ENCODE results near the gene NRIP2.

The NRIP2 gene

GRCh38 chr12:2804393-2805142 lies 30.3 kb downstream of the NRIP2 start:
- DNase-seq, result no peak

DNA sequence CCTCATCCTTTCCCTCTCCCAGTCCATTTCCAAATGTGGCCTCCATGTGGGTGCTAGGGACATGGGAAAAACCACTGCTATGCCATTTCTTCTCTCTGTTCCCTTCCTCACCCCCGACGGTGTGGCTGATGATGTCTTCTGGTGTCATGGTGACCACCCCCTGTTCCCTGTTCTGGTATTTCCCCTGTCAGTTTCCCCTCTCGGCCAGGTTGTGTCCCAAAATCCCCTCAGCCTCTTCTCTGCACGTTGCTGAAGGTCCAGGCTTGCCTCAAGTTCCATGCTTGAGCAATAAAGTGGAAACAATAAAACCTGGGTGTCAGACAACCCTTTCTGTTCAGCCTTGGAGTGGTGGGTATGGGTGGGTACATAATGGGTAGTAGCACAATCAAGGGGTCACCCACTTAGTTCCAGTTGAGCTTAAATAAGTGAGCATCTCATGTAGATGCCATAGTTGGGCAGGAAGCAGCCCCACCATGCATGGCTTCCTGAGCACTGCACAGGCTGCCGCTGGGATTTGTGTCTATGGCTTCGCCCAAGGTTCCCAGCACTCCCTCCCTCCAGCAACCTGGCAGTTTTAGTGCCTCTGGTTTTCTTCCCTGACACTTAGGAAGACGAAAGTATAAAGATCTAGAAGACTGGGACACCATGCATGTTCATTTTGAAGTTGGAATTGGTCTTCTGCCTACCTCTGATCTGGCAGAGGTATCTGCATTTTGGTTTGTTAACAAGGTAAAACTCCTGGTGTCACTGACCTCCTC lies 31.0 kb downstream of the NRIP2 start:
- DNase-seq, result no peak

DNA sequence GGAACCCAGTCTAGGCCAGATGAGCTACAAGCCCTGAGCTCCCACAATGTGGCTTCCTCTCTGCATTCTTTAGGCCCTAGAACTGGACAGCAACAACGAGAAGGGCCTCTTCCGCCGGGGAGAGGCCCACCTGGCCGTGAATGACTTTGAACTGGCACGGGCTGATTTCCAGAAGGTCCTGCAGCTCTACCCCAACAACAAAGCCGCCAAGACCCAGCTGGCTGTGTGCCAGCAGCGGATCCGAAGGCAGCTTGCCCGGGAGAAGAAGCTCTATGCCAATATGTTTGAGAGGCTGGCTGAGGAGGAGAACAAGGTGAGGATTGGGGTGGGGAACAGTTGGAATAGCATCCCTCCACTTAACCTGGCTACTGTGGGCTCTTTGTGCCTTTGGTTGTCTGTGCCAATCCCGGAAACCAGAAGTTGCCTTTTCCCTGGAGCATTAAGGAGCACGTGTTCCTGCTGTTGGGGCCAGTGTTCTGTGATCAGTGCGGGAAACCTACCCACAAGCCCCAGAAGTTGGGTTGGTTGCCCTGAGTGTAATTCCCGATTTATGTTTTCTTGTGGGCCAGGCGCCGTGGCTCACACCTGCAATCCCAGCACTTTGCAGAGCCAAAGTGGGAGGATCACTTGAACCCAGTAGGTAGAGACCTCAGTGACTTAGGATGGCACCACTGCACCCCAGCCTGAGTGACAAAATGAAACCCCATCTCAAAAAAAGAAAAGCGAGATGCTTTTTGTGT lies 33.6 kb downstream of the NRIP2 start:
- DNase-seq, result no peak

GRCh38 chr12:2800046-2800570 lies 34.7 kb downstream of the NRIP2 start:
- DNase-seq, result no peak

DNA sequence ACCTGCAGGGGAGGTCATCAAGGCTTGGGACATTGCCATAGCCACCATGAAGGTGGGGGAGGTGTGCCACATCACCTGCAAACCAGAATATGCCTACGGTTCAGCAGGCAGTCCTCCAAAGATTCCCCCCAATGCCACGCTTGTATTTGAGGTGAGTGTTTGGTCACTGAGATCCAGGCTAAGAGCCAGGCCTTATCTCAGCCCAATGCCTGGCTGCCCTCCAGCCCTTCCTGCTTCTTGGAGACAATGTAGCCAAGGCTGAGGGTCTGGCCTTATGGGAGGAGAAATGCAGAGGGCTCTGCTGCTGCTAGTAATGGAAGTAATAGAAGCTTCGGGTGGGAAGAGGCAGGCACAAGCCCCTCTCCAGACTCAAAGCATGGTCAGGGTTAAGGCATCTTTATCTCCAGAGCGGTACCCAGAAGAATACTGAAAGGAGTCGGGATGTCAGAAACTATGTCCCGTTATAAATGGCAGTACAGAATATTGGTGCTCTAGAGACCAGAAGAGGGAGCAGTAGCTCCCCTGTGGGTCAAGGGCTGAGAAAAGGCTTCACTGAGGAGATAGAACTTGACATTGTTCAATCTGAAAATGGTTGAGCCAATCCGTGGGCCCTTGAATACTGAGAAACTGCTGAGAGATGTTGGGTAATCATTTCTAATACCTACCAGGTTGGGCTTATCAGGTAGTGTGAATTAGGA lies 37.0 kb downstream of the NRIP2 start:
- no peak for DNase-seq

GRCh38 chr12:2796187-2796666 lies 38.6 kb downstream of the NRIP2 start:
- DNase-seq, result no peak

DNA sequence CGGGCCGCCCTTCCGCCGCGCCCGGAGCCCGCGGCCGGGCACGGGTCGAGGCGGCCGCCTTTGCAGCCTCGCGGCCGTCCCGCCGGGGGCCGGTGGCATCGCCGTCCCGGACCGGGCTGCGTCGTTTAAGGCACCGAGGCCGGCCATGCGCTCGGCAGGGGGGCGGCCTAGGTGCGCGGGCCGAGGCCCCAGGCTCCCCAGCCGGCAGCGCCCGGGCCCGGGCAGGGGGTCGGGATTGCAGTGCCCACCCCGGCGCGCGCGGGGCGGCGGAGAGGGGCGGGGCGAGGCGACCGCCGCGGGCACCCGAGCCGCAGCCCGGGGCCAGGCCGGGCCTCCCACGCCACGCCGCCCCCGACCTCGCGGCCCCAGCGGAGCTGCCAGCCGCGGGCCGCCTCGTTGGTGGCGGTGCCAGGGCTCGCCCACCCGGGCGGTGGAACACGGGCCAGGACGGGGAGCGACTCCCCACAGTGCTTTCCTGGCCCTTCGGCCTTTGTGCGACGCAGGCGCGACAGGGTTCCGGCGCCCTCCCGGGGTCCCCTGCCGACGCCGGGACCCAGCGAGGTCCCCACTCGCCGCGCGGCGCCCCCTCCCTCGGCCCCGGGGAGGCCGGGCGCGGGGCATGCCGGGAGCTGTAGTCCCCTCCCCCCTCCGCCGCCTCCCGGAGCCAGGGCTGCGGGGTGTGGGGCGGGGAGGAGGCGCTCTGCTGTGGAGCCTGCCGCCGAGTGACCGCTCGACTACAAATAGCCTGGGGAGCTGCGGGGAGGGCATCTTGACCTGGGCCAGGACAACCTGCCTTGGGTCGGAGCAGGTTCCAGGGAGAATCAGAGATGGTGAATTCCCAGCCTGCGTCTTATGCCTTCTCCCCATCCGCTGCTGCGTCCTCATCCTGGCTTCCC lies 39.3 kb downstream of the NRIP2 start:
- DNase-seq, result peak; percentile 17

- peak; percentile 86 for DNase-seq
Observed at GRCh38 chr12:2794736-2795289, 40.0 kb downstream of the NRIP2 start, which contains the start of gene FKBP4. Gene FKBP4, plus strand, starts transcription at chr12:2794970. Its CDS starts 170 bp downstream, at chr12:2795140.

- no peak for DNase-seq
Observed at GRCh38 chr12:2794191-2794735, 40.6 kb downstream of the NRIP2 start.

DNA sequence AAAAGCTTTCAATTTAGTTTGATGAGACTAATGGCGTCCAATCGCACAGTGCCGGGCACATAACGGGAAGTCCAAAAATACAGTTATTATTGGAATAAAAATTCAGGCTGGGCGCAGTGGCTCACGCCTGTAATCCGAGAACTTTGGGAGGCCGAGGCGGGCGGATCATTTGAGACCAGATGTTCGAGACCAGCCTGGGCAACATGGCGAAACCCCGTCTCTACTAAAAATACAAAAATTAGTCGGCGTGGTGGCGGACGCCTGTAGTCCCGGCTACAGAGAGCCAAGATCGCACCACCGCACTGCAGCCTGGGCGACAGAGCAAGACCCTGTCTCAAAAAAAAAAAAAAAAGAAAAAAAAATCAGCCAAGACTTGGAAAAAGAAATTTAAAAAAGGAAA lies 41.3 kb downstream of the NRIP2 start:
- no peak for DNase-seq

- DNase-seq, result peak; percentile 69
Observed at GRCh38 chr12:2792671-2793500, 41.9 kb downstream of the NRIP2 start.

- no peak for DNase-seq
Observed at GRCh38 chr12:2791089-2791488, 43.7 kb downstream of the NRIP2 start.

DNA sequence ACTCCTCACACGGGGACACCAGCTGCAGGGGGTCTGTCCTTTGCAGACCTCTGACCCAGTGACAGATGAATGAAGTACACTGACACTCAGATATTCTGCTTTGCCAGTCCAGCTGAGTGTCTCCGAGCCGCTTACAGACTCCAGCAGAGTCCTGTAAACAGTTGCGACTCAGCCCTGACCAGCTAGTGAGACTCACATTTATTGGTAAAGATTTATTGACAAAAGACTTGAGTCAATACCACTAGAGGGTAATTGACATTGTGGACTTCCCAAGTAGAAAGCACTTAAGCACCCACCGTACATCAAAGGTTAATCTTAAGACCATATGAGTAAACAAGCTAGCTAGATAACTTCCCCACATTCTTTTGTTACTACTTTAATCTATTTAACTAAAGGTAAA lies 49.8 kb downstream of the NRIP2 start:
- no peak for DNase-seq

DNA sequence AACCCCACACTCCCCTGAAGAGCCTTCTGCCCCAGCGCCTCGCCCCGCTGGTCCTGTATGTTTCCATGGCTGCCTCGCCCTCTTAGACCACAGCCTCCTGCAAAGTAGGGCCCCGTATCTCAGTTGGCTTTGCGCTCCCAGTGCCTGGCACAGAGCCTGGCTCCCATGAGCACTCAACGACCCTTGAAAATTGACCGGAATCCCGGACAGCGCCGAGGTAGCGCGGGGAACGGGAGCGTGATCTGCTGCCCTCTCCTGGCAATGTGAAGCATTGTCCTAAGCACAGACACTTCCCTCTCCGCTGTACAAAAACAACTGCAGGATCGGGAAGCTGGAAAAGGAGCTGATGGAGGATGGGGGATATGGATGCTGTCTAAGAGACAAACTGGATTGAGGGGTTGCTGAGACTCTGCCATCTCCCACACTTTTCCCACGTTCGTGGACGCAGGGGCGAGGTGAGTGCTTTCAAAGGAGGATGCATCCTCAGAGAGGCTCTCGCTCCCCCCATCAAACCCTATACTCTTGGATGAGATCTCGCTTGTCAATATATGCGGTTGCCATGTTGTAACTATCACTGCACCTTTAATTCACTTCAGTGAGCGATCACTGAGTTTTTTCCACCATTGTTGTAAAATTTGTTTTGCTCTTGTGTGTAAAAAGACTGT lies 50.8 kb downstream of the NRIP2 start:
- peak; percentile 38 for DNase-seq

DNA sequence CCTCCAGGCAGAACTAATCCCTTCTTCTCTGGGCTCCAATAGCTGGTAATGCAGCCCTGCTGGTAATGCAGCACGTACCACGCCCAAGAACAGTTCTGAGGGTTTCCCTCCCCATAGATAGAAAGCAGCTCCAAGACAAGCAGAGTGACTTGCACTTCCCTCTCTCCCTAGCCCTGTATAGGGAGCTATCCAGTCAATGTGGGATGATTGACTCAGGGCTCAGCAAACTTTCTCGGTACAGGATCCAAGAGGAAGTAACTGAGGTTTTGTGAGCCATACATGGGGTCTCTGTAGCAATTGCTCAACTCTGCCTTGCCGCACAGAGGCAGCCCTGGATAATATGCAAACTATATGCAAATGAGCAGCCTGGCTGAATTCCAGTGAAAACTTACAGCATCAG lies 55.6 kb downstream of the NRIP2 start:
- peak; percentile 23 for DNase-seq

- no peak for DNase-seq
Observed at GRCh38 chr12:2776129-2776806, 58.6 kb downstream of the NRIP2 start.

DNA sequence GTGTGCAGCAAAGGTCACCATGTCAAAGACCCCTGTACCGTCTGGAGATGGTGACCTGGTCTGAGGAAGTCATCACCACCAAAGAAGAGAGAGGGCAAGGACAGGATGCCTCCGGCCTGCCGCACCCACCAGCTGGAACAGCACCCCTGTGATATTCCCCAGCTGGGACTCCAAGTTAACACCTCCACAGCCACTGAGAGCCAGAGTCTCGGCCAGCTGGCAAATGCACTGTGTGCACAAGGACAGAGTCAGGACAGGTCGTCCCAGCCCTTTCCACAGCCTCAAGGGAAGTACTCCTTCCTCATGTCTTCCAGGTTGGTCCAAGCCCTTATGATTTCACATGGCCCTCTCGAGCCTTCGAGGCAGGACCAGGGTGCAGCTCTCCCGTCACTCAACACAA lies 59.4 kb downstream of the NRIP2 start:
- no peak for DNase-seq
